Fibroblast of skin of left quadriceps (primary cell): ENCODE measurements around the gene OSGEP.
A peak's percentile ranks its signal among the peaks of the same experiment; 100 is the strongest.

Experiments
- DNase-seq, 2 experiments: peaks; one replicate each; pipeline ENCODE4 v3.0.0-alpha.2; 2013; ENCODE audit warnings: low read depth in 2 of 2

Gene OSGEP

DNA sequence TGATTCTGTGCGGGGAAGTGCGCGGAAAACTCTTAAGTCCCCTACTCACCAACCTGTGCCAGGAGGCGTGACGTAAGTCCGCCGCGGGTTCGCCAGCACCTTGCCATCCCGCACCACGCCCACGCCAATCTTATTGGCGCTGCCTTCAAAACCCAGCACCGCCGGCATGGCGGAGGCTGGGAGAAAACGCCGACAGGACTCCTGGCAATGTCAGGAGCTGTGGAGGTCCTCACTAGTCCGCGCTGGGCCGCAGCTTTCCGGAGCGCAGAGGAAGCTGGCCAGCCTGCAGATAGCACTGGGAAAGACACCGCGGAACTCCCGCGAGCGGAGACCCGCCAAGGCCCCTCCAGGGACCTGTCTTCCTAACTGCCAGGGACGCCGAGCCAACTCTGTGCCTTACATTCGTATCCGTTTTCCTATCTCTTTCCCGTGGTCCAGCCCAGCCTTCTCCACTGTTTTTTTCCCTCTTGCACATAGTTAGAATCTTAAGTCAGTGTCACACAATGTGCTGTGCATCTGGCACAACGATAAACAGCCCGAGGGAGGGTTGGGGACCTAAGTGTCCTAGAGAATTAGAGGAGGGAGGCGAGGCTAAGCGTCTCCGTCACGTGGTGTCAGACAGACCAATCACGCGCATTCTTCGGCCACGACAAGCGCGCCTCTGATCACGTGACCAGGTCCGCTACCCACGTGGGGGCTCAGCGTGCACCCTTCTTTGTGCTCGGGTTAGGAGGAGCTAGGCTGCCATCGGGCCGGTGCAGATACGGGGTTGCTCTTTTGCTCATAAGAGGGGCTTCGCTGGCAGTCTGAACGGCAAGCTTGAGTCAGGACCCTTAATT lies at the start of gene OSGEP, which contains the start of gene APEX1:
TSS of gene OSGEP (minus strand) at position 297 of the 839 bp plus-strand sequence. CDS start at position 168, 129 bp downstream.
TSS of gene APEX1 (plus strand) at position 711 of the 839 bp plus-strand sequence. CDS start 420 bp downstream, outside the sequence.
- DNase-seq, result peak; percentile 98

DNA sequence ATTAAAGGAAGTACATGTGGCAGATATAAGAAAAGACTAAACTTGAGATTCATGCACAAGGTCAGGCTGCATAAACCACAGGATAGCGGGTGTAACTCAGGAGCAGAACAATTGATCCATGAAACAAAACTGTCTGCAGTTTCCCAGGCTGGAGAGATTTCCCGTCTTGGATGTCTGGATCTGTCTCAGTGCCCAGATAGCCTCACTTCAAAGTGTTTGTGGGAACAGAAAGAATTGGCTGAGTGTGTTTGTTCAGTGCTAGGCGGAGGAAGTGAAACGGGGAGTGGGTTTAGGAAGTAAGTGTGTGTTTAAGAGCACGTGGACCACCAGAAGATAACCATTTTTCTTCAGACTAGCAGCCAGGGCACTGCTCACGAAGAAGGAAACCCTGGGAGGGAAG lies 49.3 kb upstream of the OSGEP start:
- DNase-seq, result no peak

DNA sequence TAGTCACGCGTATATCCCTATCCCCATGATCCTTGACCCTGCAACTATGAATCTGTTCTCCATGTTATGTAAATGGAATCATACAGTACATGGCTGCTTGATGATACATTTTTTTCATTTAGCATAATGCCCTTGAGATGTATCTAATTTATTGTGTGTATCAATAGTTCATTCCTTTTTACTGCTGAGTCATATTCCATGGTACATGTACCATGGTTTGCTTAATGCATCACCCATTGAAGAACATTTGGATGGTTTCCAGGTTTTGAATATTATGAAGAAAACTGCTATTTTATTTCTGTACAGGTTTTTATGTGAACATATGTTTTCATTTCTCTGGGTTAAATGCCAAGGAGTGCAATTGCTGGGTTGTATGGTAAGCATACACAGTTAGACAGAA lies 46.7 kb upstream of the OSGEP start:
- DNase-seq, result peak; percentile 10 to 16

DNA sequence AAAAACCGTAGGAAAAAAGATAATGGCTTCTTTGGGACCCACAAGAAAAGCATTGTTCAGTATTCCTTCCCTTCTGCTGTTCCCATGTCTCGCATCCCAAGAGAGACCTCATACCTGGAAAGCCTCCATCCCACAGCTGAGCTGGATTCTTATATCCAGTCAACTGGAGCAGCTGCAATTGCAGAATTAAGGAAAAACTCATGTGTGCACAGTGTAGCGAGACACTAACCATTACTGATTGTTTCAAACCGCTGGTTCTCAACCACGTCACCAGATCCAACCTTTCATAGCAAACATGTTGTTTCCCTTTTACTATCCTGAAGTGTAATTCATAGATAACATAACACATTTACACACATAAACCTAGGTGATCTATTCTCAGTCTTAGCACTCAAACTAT lies 45.3 kb upstream of the OSGEP start:
- no peak for DNase-seq

DNA sequence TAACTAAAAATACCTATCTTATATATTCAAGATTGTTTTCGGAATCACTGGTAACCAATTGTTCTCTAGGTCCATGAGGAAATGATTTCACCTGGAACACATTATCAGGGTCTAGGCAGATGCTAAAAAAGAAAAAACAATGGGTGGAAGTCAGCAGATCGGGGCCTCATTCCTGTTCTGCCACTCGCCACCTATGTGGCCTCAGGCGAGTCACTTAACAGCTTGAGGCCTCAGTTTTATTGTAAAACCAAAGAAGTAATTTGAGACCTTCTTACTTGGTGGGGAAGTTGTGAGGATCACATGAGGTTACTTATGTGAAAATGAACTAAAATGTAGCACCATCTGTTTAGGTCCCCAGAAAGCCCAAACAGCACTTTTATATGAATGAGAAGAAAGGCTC lies 44.5 kb upstream of the OSGEP start:
- DNase-seq, result no peak

DNA sequence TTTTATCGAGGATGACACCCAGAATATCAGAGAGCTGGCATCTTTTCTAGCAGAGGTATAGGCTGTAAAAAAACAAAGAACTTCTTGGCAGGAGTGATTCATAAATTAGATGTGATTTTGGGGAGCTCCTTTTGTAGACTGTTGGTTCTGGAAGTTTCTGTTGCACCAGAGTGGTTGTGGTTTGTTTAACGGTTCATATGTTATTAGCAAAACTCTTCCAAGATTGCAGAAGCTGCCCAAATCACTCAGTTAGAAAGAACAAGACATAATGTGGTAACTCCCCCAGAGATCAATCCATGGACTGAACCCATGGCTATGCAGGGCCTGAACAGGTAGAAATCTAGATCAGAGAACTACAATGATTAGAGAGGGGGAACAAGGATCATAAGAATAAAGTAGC lies 44.0 kb upstream of the OSGEP start:
- no peak for DNase-seq

DNA sequence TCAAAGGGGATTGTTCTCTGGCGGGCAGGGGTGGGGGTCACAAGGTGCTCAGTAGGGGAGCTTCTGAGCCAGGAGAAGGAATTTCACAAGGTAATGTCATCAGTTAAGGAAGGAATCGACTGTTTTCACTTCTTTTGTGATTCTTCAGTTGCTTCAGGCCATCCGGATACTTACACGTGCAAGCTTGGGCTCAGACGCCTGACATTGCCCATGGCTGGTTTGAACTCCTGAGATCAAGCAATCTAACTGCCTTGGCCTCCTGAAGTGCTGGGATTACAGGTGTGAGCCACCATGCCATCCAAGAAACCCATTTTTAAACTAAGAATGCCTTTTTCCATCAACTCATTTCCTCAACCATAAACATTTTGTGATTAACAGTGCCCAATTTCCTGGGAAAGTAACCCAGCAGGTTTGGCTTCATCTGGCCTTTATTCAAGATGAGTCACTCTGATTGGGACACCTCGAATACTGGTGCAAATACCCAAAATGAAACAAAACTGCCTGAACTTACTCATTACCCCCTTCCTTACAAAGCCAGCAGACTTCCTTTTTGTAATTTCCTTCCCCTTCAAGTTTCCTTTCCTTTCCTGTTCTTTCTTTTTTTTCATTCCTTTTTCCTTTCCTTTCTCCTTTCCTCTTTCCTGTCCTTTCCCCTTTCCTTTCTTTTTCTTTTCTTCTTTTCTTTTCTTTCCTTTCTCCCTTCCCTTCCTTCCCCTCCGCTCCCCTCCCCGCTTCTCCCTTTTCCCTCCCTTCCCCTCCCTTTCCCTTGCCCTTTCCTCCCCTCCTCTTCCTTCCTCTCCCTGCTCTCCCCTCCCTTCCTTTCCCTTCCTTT lies 40.5 kb upstream of the OSGEP start:
- no peak for DNase-seq

DNA sequence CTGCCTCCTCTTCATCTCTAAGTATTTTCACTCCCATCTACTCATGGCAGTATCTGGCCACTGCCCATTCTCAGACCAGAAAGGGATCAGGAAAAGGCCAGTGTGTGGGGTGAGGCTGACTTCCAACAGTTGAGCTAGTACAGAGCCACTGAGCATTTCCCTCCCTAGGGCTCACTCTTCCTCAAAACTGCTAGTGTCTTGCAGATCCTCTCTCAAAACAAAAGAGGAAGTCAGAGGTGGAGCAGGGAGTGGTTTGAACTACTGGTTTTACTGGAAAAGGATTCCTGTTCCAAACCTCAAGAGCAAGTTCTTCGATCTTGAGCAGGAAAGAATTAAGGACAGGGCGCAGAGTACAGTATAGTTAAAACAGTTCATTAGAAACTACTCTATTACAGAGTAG lies 39.0 kb upstream of the OSGEP start:
- no peak for DNase-seq

DNA sequence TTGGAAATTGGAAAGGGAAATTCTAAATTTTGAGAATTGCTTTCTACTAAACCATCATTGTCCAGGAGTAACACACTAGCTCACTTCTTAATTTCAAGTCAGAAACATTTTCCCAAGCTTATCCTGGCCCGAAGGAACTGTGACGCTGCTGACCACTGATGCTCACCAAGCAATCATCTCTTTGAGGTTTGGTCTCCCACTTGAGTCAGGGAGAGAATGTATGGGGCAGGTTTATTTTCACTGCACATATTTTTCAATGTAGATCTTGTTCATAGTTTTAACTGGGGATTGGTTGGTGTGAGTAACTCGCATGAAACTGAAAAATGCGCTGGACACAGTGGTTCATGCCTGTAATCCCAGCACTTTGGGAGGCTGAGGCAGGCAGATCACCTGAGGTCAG lies 37.9 kb upstream of the OSGEP start:
- no peak for DNase-seq

DNA sequence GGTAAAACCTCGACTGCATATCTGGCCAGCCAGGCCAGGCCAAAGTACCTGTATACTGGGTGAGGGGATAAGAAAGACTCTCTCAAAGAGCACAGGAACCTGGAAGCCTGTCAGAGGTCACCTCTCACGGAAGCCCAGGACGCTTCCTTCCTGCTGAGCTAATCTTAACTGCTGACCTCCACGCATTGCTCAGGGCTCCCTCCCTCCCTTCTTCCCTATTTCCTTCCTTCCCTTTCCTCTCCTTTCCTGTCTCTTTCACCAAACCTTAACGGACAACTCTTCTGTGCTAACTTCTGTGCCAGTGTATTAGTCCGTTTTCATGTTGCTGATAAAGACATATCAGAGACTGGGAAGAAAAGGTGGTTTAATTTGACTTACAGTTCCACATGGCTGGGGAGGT lies 36.0 kb upstream of the OSGEP start:
- no peak for DNase-seq

DNA sequence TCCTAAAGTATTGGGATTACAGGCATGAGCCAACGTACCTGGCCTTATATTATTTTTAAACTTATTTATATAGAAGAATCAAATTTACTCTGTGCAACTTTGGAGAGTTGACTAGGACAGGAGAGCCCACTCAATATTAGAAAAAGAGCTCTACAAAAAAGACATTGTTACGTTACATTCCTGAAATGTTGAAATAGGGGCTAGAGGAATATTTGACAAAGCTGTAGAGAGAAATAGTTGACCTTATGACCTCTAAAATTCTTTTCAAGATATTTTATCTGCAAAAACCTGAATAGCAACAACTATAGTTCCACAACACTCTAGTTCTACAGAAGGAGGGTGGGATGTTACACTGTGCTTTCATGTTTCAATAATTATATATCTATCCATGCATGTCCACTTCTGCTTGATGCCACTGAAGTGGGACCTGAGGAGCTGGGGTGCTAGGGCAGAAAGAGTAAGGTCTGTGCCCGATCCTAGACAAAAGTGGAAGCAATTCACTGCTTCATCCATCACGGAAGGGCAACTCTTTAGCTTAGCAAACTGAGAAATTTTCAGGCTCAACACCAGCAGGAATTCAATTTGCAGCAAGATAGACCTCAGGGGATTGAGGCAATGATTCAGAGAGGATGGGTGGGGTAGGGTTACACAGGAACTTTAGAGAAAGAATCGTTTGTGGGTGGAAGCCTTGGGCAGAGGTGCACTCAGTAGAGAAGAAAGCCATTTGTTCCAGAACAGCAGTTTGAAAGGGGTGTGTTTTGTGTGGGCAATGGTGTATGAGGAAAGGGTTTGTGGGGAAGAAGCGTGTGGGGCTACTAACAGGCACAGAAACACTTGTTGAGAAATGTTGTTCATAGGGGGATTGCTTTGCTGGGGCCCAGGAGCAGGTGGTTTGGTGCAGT lies 34.7 kb upstream of the OSGEP start:
- DNase-seq, result no peak

DNA sequence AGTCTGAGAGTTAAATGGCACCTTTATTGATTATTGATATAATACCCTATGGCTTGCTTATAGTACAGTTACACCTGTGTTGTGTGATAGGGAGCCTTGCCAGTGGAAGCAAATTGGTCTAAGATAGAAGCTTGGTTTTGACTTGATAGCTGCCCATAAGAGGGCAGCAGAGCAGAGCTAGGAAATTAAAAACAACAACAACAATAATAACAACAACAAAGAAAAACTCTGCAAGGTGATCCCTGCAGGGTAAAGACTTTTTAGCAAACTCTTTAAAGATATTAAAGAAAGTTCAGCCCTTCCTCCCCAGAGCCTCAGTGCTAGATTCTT lies 32.7 kb upstream of the OSGEP start:
- no peak for DNase-seq

DNA sequence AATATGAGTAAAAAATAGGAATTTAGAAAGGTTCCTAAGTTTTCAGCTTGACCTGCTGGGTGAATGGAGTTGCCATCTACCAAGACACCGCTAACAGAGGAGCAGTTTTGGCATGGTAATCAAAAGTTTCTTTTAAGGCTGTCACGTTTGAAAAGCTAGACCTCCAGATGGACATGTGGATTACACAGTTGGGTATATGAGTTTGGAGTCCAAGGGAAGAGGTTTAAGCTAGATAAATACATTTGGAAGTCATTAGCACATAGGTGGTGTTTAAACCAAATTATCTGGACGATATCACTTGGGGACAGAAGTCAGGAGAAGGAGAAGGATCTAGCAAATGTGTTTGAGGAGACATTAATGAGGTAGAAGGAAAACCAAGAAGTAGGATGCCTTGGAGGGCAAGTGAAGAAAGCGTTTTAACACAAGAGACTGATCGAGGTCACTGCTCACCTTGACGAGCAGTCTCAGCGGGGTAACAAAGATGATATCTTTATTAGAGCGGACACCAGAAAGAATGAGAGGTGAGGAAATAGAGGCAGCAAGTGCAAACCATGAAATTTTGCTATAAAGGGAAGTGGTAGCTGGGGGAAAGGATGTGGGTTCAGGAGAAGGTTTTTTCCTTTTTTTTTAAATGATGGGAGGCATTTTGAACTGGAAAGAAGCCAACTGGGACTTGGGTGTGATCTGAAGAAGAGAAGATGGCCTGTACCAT lies 32.2 kb upstream of the OSGEP start:
- DNase-seq, result no peak

DNA sequence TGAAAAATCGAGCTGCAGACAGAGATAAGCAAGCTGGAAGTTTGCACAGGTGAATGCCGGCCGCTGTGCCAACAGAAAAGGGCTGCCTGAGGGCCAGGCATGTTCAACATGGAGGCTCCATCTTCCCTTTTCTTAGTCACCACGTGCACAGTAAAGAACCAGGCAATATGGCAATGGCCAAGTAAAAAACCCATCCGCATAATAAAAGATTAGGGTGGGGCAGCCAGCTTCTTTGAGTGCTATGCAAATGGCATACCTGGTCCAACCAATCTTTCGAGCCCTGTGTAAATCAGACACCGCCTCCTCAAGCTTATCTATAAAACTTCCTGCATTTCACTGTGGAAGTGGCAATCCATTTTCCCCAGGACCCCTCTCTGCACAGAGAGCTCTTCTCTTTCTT lies 31.3 kb upstream of the OSGEP start:
- DNase-seq, result no peak

DNA sequence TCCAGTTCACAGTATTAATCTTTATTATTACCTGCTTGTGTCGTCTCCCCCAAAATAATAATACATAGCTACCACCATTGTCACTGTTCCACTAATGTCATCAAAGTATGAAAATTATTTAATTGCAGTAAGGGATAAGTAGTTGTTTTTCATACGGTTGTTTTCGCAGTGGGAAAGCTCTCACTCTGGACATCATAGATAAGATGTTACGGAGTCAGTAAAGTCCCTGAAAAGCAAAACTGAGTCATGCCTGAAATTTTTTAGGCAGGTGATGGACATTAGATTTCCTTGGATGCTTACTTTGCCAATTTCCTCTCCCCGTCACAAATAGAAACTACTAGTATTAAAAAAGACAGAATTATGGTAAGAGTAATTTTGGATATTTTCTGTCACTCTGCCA lies 27.8 kb upstream of the OSGEP start:
- DNase-seq, result no peak

DNA sequence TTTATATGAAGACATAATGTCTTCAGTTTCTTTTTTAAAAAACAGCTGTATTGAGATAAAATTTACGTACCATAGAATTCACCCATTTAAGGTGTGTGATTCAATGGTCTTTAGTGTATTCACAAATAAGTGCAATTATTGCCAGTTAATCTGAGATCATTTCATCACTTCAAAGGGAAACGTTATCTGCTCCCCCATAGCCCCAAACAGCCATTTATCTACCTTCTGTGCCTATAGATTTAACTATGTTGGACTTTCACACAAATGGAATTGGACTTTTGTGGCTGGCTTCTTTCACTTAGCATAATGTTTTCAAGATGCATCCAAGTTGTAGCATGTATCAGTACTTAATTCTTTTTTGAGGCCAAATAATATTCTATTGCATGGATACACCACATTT lies 24.3 kb upstream of the OSGEP start:
- no peak for DNase-seq

DNA sequence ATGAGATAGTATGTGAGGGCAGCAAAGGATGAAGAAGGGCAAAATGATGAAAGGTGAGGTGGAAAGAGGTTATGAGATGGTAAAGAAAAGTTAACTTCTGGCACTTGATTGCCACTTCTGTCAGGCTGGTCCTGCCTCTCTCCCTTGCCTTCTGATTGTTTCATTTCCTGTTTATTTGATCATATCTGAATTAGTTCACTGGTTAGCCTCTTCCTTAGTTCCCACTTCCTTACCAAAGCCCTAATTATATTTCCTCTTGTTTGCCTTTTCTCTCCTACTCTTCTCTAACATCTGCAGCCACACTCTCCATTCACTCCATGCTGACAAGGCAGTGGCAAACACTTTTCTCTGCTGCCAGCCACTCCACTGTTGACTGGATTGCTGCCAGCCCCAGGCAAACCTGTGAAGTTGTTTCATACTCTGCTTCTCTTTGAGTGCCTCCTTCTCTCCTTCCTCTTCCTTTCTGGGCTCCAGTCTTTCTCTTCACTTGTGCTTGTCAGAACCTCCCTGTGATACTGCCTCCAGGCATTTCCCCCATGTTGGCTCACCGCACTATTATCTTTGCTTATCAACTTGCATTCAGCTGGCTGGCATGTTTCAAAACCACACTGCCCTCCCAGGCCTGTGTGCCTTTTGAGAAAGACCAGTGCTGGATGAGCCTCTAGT lies 22.7 kb upstream of the OSGEP start:
- no peak for DNase-seq

DNA sequence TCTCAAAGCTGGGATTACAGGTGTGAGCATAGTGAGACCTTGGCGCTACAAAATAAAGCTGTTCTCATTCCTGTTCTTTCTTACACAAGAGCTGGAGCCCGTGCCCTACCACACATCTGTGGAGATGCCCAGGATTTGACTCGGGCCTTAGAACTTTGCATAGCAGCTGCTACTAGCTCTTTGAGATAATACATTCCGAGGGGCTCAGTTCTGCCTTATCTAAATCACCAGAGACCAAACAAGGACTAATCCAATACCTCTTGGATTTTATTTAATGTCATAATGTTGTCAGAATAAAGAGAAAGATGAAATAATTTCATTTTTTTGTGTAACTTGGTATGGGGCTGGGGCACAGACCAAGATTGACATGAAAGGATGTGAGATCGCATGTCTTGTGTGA lies 22.2 kb upstream of the OSGEP start:
- DNase-seq, result no peak

DNA sequence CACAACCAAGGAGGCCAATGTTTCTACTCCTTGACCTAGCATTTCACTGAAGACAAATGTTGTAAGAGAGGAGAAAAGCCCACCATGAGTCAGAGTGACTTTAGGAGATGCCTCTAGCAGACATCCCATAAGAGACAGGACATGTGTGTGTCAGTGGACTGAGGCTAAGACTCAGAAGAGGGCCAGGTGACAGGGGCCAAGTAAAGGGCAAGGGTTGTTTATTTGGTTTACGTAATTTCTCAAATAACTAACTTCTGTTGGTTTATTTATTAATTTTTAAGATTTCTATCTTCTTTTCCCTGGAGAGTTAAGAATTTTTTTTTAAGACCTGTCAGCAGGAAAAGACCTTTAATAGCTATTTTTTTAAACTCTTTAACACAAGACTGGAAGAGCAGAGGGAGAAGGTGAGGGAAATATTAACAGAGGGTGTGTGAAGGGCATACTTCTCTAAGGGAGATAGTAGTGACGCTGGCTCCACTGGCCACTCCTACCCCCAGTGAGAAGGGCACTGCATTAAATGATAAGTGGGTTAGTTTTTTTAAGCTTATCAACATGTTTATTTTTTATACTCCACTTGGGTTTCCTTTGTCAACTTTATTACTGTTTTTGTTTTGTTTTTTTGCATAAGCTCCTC lies 18.0 kb upstream of the OSGEP start:
- DNase-seq, result no peak

DNA sequence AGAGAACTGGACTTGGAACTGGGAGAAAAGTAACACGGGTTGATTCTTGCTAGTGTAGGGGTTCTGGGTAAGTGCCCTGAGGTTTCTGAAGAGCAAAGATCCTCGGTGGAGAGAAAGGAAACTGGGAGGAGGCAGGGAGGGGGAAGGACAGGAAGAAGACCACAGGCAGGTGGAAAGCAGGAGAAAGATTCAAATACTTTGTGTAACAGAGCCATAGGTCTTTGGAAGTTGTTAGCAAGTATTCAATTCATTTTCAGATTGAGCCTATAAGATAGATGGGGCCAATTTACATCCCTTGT lies 15.9 kb upstream of the OSGEP start:
- no peak for DNase-seq
